ENCODE measurements around the gene RPL7L1.

DNA sequence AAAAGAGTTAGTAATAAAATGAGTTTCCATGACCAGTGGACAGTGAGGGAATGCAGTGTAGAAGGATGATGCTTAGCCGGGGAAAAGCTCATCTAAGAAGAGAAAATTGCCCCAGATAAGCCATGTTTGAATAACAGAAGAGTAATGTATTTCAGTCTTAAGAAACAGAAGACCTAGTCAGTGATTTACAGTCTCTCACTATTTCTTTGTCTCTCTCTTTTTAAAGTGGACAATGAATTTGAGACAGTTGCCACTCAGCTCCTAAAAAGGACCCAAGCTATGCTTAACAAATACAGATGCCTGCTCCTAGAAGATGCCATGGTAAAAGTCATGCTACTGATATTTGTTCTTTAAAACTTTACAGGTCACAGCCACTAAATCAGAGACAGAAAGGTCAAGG, 19.4 kb upstream of the RPL7L1 start:
- TF ChIP-seq CTCF (IDR thresholded peaks at IDR 0.05) (no peak), POLR2A (IDR thresholded peaks at IDR 0.05) (no peak), EP300 (IDR thresholded peaks at IDR 0.05) (no peak)
